GM19099 (cell line): ENCODE results near the gene KLB.

ENCODE experiments used
- POLR2A ChIP-seq: IDR thresholded peaks from 3 replicates; pipeline ENCODE4 v1.6.1; 2011; ENCODE audit warnings: low read depth; ENCODE audit not compliant: insufficient read length; ENCODE audit errors: extremely low read depth

KLB gene

GRCh38 chr4:39452153-39452859, 45.6 kb downstream of the KLB start:
- TF ChIP-seq POLR2A, result peak; percentile 24

GRCh38 chr4:39452860-39453587, 46.3 kb downstream of the KLB start:
- TF ChIP-seq POLR2A, result no peak

GRCh38 chr4:39453738-39454137, 47.0 kb downstream of the KLB start:
- TF ChIP-seq POLR2A, result no peak

GRCh38 chr4:39455486-39455885, 48.8 kb downstream of the KLB start:
- no peak for TF ChIP-seq POLR2A

- no peak for TF ChIP-seq POLR2A
These were observed 50.4 kb downstream of the KLB start for GRCh38 chr4:39456946-39457763.

GRCh38 chr4:39458505-39459300, 52.0 kb downstream of the KLB start, which contains the start of the genes LIAS and RPL9:
TSS of gene LIAS (plus strand) at chr4:39459056. CDS start at chr4:39459118, 62 bp downstream.
TSS of gene RPL9 (minus strand) at chr4:39458922. CDS start at chr4:39458439, 483 bp downstream.
- peak; percentile 98 for TF ChIP-seq POLR2A

GRCh38 chr4:39464886-39465501, 58.3 kb downstream of the KLB start:
- no peak for TF ChIP-seq POLR2A

- TF ChIP-seq POLR2A, result no peak
These were observed 60.0 kb downstream of the KLB start for GRCh38 chr4:39466747-39467146.

GRCh38 chr4:39467464-39467863, 60.7 kb downstream of the KLB start:
- no peak for TF ChIP-seq POLR2A

- no peak for TF ChIP-seq POLR2A
These were observed 62.8 kb downstream of the KLB start for GRCh38 chr4:39469429-39470077.

- TF ChIP-seq POLR2A, result no peak
These were observed 63.7 kb downstream of the KLB start for GRCh38 chr4:39470402-39470801.

GRCh38 chr4:39472396-39472795, 65.7 kb downstream of the KLB start:
- no peak for TF ChIP-seq POLR2A

- no peak for TF ChIP-seq POLR2A
These were observed 69.6 kb downstream of the KLB start for GRCh38 chr4:39476187-39476895.
